HEK293T (cell line): ENCODE results near the gene COPB2.

Experiments
- ARNT ChIP-seq: fragments of 450-650 bp; IDR thresholded peaks from 2 replicates; pipeline ENCODE4 v1.6.1; 2017; ENCODE audit warnings: mild to moderate bottlenecking
- BHLHE40 ChIP-seq: fragments of 450-650 bp; IDR thresholded peaks from 2 replicates; pipeline ENCODE4 v1.6.1; 2016; ENCODE audit warnings: mild to moderate bottlenecking, moderate library complexity, borderline replicate concordance
- CTBP1 ChIP-seq: fragments of 450-650 bp; IDR thresholded peaks from 2 replicates; pipeline ENCODE4 v1.6.1; 2016; ENCODE audit warnings: borderline replicate concordance
- FOXA1 ChIP-seq: fragments of 450-650 bp; IDR thresholded peaks from 2 replicates; pipeline ENCODE4 v1.6.1; 2016; ENCODE audit warnings: mild to moderate bottlenecking
- HDGF ChIP-seq: fragments of 450-650 bp; IDR thresholded peaks from 2 replicates; pipeline ENCODE4 v1.6.1; 2017; ENCODE audit warnings: antibody characterized with exemption, borderline replicate concordance
- ZNF384 ChIP-seq: fragments of 450-650 bp; IDR thresholded peaks from 2 replicates; pipeline ENCODE4 v1.6.1; 2016

DNA sequence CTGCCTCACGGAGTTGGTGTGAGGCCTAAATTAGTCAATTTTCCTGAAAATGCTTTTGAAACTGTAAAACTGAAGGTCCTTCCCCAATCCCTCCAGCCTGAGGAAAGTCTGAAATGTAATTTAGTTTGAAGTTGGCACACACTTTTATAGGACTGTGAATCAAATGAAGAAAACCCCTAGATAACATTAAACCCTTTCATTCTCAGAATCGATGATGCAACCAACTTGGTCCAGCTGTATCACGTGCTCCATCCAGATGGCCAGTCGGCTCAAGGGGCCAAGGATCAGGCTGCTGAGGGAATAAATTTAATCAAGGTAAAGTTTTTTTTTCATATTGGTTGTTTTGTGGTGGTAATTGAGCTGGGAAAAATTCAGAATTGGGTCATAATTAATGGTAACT is 34.0 kb downstream of the COPB2 start:
- TF ChIP-seq BHLHE40 (no peak), FOXA1 (no peak), HDGF (no peak), ZNF384 (no peak), ARNT (no peak), CTBP1 (no peak)
